Karpas-422 (cell line): ENCODE results near the gene RFX7. TPM values are rescaled to one million over a fixed set of nuclear protein-coding genes. Genes with fewer than 3 reads are reported as not detected.
A peak's percentile ranks its signal among the peaks of the same experiment; 100 is the strongest.

Experiments used
- DNase-seq: peaks from one replicate; pipeline ENCODE4 v3.0.0-alpha.2; 2015
- H2AFZ ChIP-seq: fragments of 200-600 bp; sonication (generic); 2 replicates; pipeline ENCODE4 v1.6.1; 2014; ENCODE audit warnings: antibody characterized with exemption, low read length, mixed read lengths
- H3K27ac ChIP-seq: fragments of 200-600 bp; sonication (generic); 2 replicates; pipeline ENCODE4 v1.5.1; 2014; ENCODE audit warnings: mild to moderate bottlenecking, low read length, moderate library complexity
- H3K27me3 ChIP-seq: fragments of 200-600 bp; sonication (generic); 2 replicates; pipeline ENCODE4 v1.6.1; 2014; ENCODE audit warnings: low read length, mixed read lengths
- H3K36me3 ChIP-seq: fragments of 200-600 bp; sonication (generic); 2 replicates; pipeline ENCODE4 v1.6.1; 2014; ENCODE audit warnings: low read length, mixed read lengths; ENCODE audit not compliant: insufficient read depth
- H3K4me1 ChIP-seq: fragments of 200-600 bp; sonication (generic); 2 replicates; pipeline ENCODE4 v1.6.1; 2014; ENCODE audit warnings: mild to moderate bottlenecking, low read length, mixed read lengths
- H3K4me2 ChIP-seq: fragments of 200-600 bp; sonication (generic); 2 replicates; pipeline ENCODE4 v1.6.1; 2014; ENCODE audit warnings: low read length, low read depth, mild to moderate bottlenecking; ENCODE audit not compliant: poor library complexity, severe bottlenecking
- H3K4me3 ChIP-seq: fragments of 200-600 bp; sonication (generic); 2 replicates; pipeline ENCODE4 v1.5.1; 2014; ENCODE audit warnings: mild to moderate bottlenecking, antibody characterized with exemption, low read length, mixed read lengths
- H3K79me2 ChIP-seq: fragments of 200-600 bp; sonication (generic); 2 replicates; pipeline ENCODE4 v1.6.1; 2014; ENCODE audit warnings: mild to moderate bottlenecking, low read length, mixed read lengths
- H3K9ac ChIP-seq: fragments of 200-600 bp; sonication (generic); 2 replicates; pipeline ENCODE4 v1.6.0; 2014; ENCODE audit warnings: low read length
- H3K9me2 ChIP-seq: fragments of 200-600 bp; sonication (generic), shearing (Covaris generic); replicated peaks from 2 replicates; pipeline ENCODE4 v1.6.0; 2014; ENCODE audit warnings: mild to moderate bottlenecking, low read length, moderate library complexity; ENCODE audit not compliant: insufficient read depth
- H3K9me3 ChIP-seq: fragments of 300-700, 200-600 bp; sonication (generic); 2 replicates; pipeline ENCODE4 v1.6.1; 2014; ENCODE audit warnings: low read length, mixed read lengths
- H4K20me1 ChIP-seq: fragments of 200-600 bp; sonication (generic); 2 replicates; pipeline ENCODE4 v1.6.1; 2014; ENCODE audit warnings: mild to moderate bottlenecking, antibody characterized with exemption, low read length, low read depth; ENCODE audit not compliant: insufficient read depth
- total RNA-seq: library from RNA; depleted of rRNA; stranded (reverse); fragments of >200 nt; shearing (Covaris generic); gene quantifications from 2 replicates; pipeline ENCODE4 v1.2.3, GENCODE V29; 2014; ENCODE audit warnings: low replicate concordance

RFX7 gene
- total RNA-seq, 1 experiment from 2014 or later = 57.3 TPM

- no peak for DNase-seq
- Histone ChIP-seq H3K4me1 (no peaks in the 10 kb centered on the region), H4K20me1 (no peaks in the 10 kb centered on the region), H3K79me2 (peaks cover 94% of the 10 kb centered on the region), H3K27me3 (no peaks in the 10 kb centered on the region), H2AFZ (no peak overlapping the region), H3K4me3 (no peak overlapping the region), H3K9me2 (no peaks in the 10 kb centered on the region), H3K4me2 (no peak overlapping the region), H3K9ac (no peak overlapping the region), H3K27ac (no peak overlapping the region), H3K36me3 (peaks cover 46% of the 10 kb centered on the region), H3K9me3 (peaks cover 2% of the 10 kb centered on the region; the same call in 1 of the 2 replicates)
Measured at GRCh38 chr15:56222302-56222701, 21.4 kb downstream of the RFX7 start.

GRCh38 chr15:56217341-56217740 is 26.3 kb downstream of the RFX7 start:
- no peak overlapping the region for H3K9ac ChIP-seq
- peaks cover 34% of the 10 kb centered on the region for H3K36me3 ChIP-seq
- H4K20me1 ChIP-seq = no peaks in the 10 kb centered on the region
- H2AFZ ChIP-seq = no peak overlapping the region
- H3K27ac ChIP-seq = no peak overlapping the region
- no peaks in the 10 kb centered on the region for H3K9me2 ChIP-seq
- H3K4me1 ChIP-seq = no peaks in the 10 kb centered on the region
- H3K4me3 ChIP-seq = no peak overlapping the region
- no peaks in the 10 kb centered on the region for H3K27me3 ChIP-seq
- no peak for DNase-seq
- H3K79me2 ChIP-seq = peaks cover 93% of the 10 kb centered on the region
- 0 out of 2 replicates have a peak, but pooled peaks cover 2% of the 10 kb centered on the region for H3K9me3 ChIP-seq
- H3K4me2 ChIP-seq = no peak overlapping the region

- no peak overlapping the region for H2AFZ ChIP-seq
- H3K4me1 ChIP-seq = no peaks in the 10 kb centered on the region
- H3K9me2 ChIP-seq = no peaks in the 10 kb centered on the region
- H3K36me3 ChIP-seq = peaks cover 48% of the 10 kb centered on the region
- H4K20me1 ChIP-seq = no peaks in the 10 kb centered on the region
- H3K9me3 ChIP-seq = no peaks in the 10 kb centered on the region
- peaks cover 94% of the 10 kb centered on the region for H3K79me2 ChIP-seq
- H3K27ac ChIP-seq = no peak overlapping the region
- DNase-seq = no peak
- no peak overlapping the region for H3K9ac ChIP-seq
- H3K27me3 ChIP-seq = no peaks in the 10 kb centered on the region
- no peak overlapping the region for H3K4me3 ChIP-seq
- H3K4me2 ChIP-seq = no peak overlapping the region
Measured at GRCh38 chr15:56215769-56216168, 27.9 kb downstream of the RFX7 start.

GRCh38 chr15:56211960-56212550 is 31.6 kb downstream of the RFX7 start:
- H3K9me3 ChIP-seq = no peaks in the 10 kb centered on the region
- H3K27ac ChIP-seq = no peak overlapping the region
- no peak overlapping the region for H2AFZ ChIP-seq
- H3K9me2 ChIP-seq = no peaks in the 10 kb centered on the region
- no peak overlapping the region for H3K9ac ChIP-seq
- H3K79me2 ChIP-seq = peaks cover 99% of the 10 kb centered on the region
- H3K4me1 ChIP-seq = peaks cover 27% of the 10 kb centered on the region
- no peaks in the 10 kb centered on the region for H3K27me3 ChIP-seq
- peaks cover 60% of the 10 kb centered on the region for H3K36me3 ChIP-seq
- H3K4me2 ChIP-seq = no peak overlapping the region
- no peak overlapping the region for H3K4me3 ChIP-seq
- DNase-seq = no peak
- 0 out of 2 replicates have a peak, but pooled peaks cover 7% of the 10 kb centered on the region for H4K20me1 ChIP-seq

GRCh38 chr15:56211064-56211463 is 32.6 kb downstream of the RFX7 start:
- Histone ChIP-seq H3K27ac (no peak overlapping the region), H2AFZ (no peak overlapping the region), H3K79me2 (peaks cover 99% of the 10 kb centered on the region), H3K9me3 (no peaks in the 10 kb centered on the region), H3K36me3 (peaks cover 56% of the 10 kb centered on the region), H3K9ac (no peak overlapping the region), H3K4me2 (no peak overlapping the region), H3K4me1 (peaks cover 35% of the 10 kb centered on the region), H3K9me2 (no peaks in the 10 kb centered on the region), H4K20me1 (0 out of 2 replicates have a peak, but pooled peaks cover 7% of the 10 kb centered on the region), H3K27me3 (no peaks in the 10 kb centered on the region), H3K4me3 (no peak overlapping the region)
- DNase-seq = no peak

GRCh38 chr15:56208641-56209155 is 35.0 kb downstream of the RFX7 start:
- Histone ChIP-seq H3K4me2 (no peak overlapping the region), H3K4me3 (no peak overlapping the region)

GRCh38 chr15:56208185-56208584 is 35.5 kb downstream of the RFX7 start:
- Histone ChIP-seq H3K9me3 (no peaks in the 10 kb centered on the region), H3K4me1 (peaks cover 59% of the 10 kb centered on the region), H3K36me3 (peaks cover 48% of the 10 kb centered on the region), H2AFZ (no peak overlapping the region), H3K4me2 (no peak overlapping the region), H3K9ac (no peak overlapping the region), H3K27ac (peak overlapping the region; percentile 25), H3K79me2 (peaks cover 100% of the 10 kb centered on the region), H3K4me3 (no peak overlapping the region), H3K27me3 (no peaks in the 10 kb centered on the region), H4K20me1 (peaks cover 14% of the 10 kb centered on the region; the same call in 1 of the 2 replicates), H3K9me2 (no peaks in the 10 kb centered on the region)
- DNase-seq = no peak

More at GRCh38 chr15:56208641-56209155, 35.0 kb downstream of the RFX7 start:
- peaks cover 14% of the 10 kb centered on the region; the same call in 1 of the 2 replicates for H4K20me1 ChIP-seq
- peaks cover 50% of the 10 kb centered on the region for H3K36me3 ChIP-seq
- H3K9me3 ChIP-seq = no peaks in the 10 kb centered on the region
- H2AFZ ChIP-seq = no peak overlapping the region
- peaks cover 100% of the 10 kb centered on the region for H3K79me2 ChIP-seq
- no peak overlapping the region for H3K9ac ChIP-seq
- H3K27me3 ChIP-seq = no peaks in the 10 kb centered on the region
- DNase-seq = no peak
- no peaks in the 10 kb centered on the region for H3K9me2 ChIP-seq
- H3K4me1 ChIP-seq = peaks cover 59% of the 10 kb centered on the region
- peak overlapping the region; percentile 25; the same call in 1 of the 2 replicates for H3K27ac ChIP-seq

- Histone ChIP-seq H4K20me1 (peaks cover 14% of the 10 kb centered on the region; the same call in 1 of the 2 replicates), H3K4me1 (peaks cover 59% of the 10 kb centered on the region), H3K36me3 (peaks cover 46% of the 10 kb centered on the region), H2AFZ (no peak overlapping the region), H3K27me3 (no peaks in the 10 kb centered on the region), H3K9ac (no peak overlapping the region), H3K79me2 (peaks cover 100% of the 10 kb centered on the region), H3K9me3 (no peaks in the 10 kb centered on the region), H3K4me2 (no peak overlapping the region), H3K9me2 (no peaks in the 10 kb centered on the region), H3K4me3 (no peak overlapping the region), H3K27ac (peak overlapping the region; percentile 21)
- DNase-seq = no peak
Measured at GRCh38 chr15:56207711-56208110, 36.0 kb downstream of the RFX7 start.
